ENCODE data around the gene CERS6.

Gene CERS6

GRCh38 chr2:168814046-168814445 is 358.0 kb downstream of the CERS6 start:
- no peak for DNase-seq

- DNase-seq = no peak
These were observed 359.2 kb downstream of the CERS6 start for GRCh38 chr2:168814939-168815907.

GRCh38 chr2:168816369-168816768 is 360.3 kb downstream of the CERS6 start:
- DNase-seq = no peak

GRCh38 chr2:168819050-168819715 is 363.1 kb downstream of the CERS6 start:
- DNase-seq = no peak

- no peak for DNase-seq
These were observed 363.9 kb downstream of the CERS6 start for GRCh38 chr2:168819829-168820489.

- no peak for DNase-seq
These were observed 365.5 kb downstream of the CERS6 start for GRCh38 chr2:168821577-168821976.

- DNase-seq = no peak
These were observed 365.9 kb downstream of the CERS6 start for GRCh38 chr2:168821992-168822391.
